ENCODE measurements around the gene BOD1L2. TPM values are rescaled to one million over a fixed set of nuclear protein-coding genes. Genes with fewer than 3 reads are reported as not detected.

BOD1L2 gene
- total RNA-seq, 1 experiment from 2014 or later: not detected

DNA sequence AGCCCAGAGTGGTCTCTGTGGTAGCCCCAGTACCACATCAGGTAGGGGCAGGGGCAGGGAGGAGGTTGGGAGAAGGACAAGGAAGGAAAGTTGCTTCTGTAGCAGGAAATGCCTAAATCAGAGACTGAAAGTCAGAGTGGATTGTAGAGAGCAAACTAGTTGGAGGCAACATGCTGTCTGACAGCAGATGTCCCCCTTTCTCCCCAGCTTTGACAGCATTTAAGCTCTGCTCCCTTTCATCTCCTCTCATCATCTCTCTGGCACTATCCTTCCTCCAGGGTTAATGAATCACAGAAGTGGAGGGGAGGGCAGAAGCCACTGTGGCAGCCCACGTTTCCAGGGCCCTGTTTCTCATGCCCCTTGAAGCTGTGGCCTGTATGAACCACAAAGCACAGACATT, 50.4 kb downstream of the BOD1L2 start:
- Histone ChIP-seq H2AFZ (ENCODE audit: low read depth, low read length, poor library complexity, severe bottlenecking) (no peak overlapping the region), H3K4me2 (ENCODE audit: low read length) (no peak overlapping the region), H3K9me2 (ENCODE audit: insufficient read depth) (no peaks in the 10 kb centered on the region), H3K9ac (ENCODE audit: low read length) (no peak overlapping the region), H4K20me1 (ENCODE audit: insufficient read depth) (no peaks in the 10 kb centered on the region), H3K4me1 (ENCODE audit: control insufficient read depth in 1 of 2, insufficient read depth in 2 of 2, low read length in 2 of 2) (no peaks in the 10 kb centered on the region), H3K36me3 (ENCODE audit: control insufficient read depth in 1 of 2, insufficient read depth in 2 of 2, low read length in 2 of 2) (no peaks in the 10 kb centered on the region), H3K9me3 (ENCODE audit: control insufficient read depth in 1 of 2, insufficient read depth in 1 of 2, low read depth in 1 of 2, low read length in 2 of 2) (no peaks in the 10 kb centered on the region), H3K79me2 (ENCODE audit: insufficient read depth, low read length) (no peaks in the 10 kb centered on the region), H3K27me3 (ENCODE audit: insufficient read depth, low read length) (peaks cover 38% of the 10 kb centered on the region), H3K27ac (ENCODE audit: low read depth, low read length) (no peak overlapping the region), H3K4me3 (replicated peaks in 1 of 2; ENCODE audit: low read depth in 1 of 2, low read length in 2 of 2) (no peak overlapping the region)
- intact Hi-C loops (cut with micrococcal nuclease): no loop called here
- CTCF ChIA-PET: no interaction called here
- DNase-seq (ENCODE audit: low read depth, low spot score) (no peak), ATAC-seq (no peak)
- POLR2A ChIA-PET: no interaction called here
- TF ChIP-seq POLR2AphosphoS5 (IDR thresholded peaks at IDR 0.05; ENCODE audit: low read depth, low read length): no peak
- TF ChIP-seq ZFX (IDR thresholded peaks at IDR 0.05): 0 out of 2 replicates have a peak, but pooled peaks have one; percentile 5
- RAD21 ChIA-PET (ENCODE audit: low non-redundant PET in 1 of 2, low total read pairs in 2 of 2, uncharacterized antibody in 2 of 2, unreplicated experiment in 2 of 2): no interaction called here
- BruUV-seq (replicated peaks): no TSS peak

DNA sequence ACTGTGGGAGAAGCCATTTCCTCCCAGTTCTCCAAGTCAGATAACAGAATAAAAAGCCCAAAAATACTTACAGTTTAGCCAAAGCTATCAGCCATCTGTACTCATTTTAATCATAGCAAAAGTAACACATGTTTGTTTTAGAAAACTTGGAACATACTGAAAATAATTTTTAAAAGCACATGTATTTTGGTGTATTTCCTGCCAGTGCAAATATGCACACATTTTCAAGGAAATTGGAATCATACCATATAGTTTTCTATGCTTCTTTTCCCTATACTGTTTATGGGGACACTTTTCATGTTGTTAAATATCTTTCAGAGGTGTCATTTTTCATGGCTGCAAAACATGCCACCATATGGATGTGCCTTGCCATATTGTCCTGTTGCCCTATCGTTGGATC, 51.2 kb downstream of the BOD1L2 start:
- no peak overlapping the region for H3K27ac ChIP-seq (ENCODE audit: low read depth, low read length)
- H3K79me2 ChIP-seq (ENCODE audit: insufficient read depth, low read length): no peaks in the 10 kb centered on the region
- no peak for TF ChIP-seq ELF1 (IDR thresholded peaks at IDR 0.05; ENCODE audit: borderline replicate concordance, low read depth)
- TF ChIP-seq, protein P1, sequence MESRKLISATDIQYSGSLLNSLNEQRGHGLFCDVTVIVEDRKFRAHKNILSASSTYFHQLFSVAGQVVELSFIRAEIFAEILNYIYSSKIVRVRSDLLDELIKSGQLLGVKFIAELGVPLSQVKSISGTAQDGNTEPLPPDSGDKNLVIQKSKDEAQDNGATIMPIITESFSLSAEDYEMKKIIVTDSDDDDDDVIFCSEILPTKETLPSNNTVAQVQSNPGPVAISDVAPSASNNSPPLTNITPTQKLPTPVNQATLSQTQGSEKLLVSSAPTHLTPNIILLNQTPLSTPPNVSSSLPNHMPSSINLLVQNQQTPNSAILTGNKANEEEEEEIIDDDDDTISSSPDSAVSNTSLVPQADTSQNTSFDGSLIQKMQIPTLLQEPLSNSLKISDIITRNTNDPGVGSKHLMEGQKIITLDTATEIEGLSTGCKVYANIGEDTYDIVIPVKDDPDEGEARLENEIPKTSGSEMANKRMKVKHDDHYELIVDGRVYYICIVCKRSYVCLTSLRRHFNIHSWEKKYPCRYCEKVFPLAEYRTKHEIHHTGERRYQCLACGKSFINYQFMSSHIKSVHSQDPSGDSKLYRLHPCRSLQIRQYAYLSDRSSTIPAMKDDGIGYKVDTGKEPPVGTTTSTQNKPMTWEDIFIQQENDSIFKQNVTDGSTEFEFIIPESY (IDR thresholded peaks at IDR 0.05; ENCODE audit: extremely low read depth, insufficient replicate concordance, low read length): no peak
- no peak for TF ChIP-seq FOSL1 (IDR thresholded peaks at IDR 0.05; ENCODE audit: low read depth)
- no peak for TF ChIP-seq EGR1 (IDR thresholded peaks at IDR 0.05; ENCODE audit: low read depth)
- no peak for TF ChIP-seq POLR2A (IDR thresholded peaks at IDR 0.05; ENCODE audit: borderline replicate concordance, extremely low read depth, insufficient read depth, insufficient read length)
- no peak for TF ChIP-seq RAD21 (IDR thresholded peaks at IDR 0.05; ENCODE audit: low read depth)
- no peak for TF ChIP-seq YY1 (IDR thresholded peaks at IDR 0.05; ENCODE audit: extremely low read depth, insufficient replicate concordance, low read depth, low read length)
- no peak for TF ChIP-seq SRF (IDR thresholded peaks at IDR 0.05; ENCODE audit: low read depth)
- TF ChIP-seq, protein P2, sequence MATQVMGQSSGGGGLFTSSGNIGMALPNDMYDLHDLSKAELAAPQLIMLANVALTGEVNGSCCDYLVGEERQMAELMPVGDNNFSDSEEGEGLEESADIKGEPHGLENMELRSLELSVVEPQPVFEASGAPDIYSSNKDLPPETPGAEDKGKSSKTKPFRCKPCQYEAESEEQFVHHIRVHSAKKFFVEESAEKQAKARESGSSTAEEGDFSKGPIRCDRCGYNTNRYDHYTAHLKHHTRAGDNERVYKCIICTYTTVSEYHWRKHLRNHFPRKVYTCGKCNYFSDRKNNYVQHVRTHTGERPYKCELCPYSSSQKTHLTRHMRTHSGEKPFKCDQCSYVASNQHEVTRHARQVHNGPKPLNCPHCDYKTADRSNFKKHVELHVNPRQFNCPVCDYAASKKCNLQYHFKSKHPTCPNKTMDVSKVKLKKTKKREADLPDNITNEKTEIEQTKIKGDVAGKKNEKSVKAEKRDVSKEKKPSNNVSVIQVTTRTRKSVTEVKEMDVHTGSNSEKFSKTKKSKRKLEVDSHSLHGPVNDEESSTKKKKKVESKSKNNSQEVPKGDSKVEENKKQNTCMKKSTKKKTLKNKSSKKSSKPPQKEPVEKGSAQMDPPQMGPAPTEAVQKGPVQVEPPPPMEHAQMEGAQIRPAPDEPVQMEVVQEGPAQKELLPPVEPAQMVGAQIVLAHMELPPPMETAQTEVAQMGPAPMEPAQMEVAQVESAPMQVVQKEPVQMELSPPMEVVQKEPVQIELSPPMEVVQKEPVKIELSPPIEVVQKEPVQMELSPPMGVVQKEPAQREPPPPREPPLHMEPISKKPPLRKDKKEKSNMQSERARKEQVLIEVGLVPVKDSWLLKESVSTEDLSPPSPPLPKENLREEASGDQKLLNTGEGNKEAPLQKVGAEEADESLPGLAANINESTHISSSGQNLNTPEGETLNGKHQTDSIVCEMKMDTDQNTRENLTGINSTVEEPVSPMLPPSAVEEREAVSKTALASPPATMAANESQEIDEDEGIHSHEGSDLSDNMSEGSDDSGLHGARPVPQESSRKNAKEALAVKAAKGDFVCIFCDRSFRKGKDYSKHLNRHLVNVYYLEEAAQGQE (IDR thresholded peaks at IDR 0.05; ENCODE audit: low read depth): no peak
- TF ChIP-seq JUND (IDR thresholded peaks at IDR 0.05): no peak
- TF ChIP-seq EZH2 (IDR thresholded peaks at IDR 0.05): no peak
- TF ChIP-seq, protein P3, sequence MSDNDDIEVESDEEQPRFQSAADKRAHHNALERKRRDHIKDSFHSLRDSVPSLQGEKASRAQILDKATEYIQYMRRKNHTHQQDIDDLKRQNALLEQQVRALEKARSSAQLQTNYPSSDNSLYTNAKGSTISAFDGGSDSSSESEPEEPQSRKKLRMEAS (IDR thresholded peaks at IDR 0.05): no peak
- no peak for TF ChIP-seq CBX3 (IDR thresholded peaks at IDR 0.05; ENCODE audit: low read depth)
- H3K4me3 ChIP-seq (replicated peaks in 1 of 2; ENCODE audit: low read depth in 1 of 2, low read length in 2 of 2): no peak overlapping the region
- intact Hi-C loops (cut with micrococcal nuclease): no loop called here
- no peak overlapping the region for H3K4me2 ChIP-seq (ENCODE audit: low read length)
- no peaks in the 10 kb centered on the region for H4K20me1 ChIP-seq (ENCODE audit: insufficient read depth)
- H3K9me3 ChIP-seq (ENCODE audit: control insufficient read depth in 1 of 2, insufficient read depth in 1 of 2, low read depth in 1 of 2, low read length in 2 of 2): no peaks in the 10 kb centered on the region
- no peaks in the 10 kb centered on the region for H3K9me2 ChIP-seq (ENCODE audit: insufficient read depth)
- H2AFZ ChIP-seq (ENCODE audit: low read depth, low read length, poor library complexity, severe bottlenecking): no peak overlapping the region
- no peaks in the 10 kb centered on the region for H3K36me3 ChIP-seq (ENCODE audit: control insufficient read depth in 1 of 2, insufficient read depth in 2 of 2, low read length in 2 of 2)
- DNase-seq (ENCODE audit: low read depth, low spot score): no peak
- H3K4me1 ChIP-seq (ENCODE audit: control insufficient read depth in 1 of 2, insufficient read depth in 2 of 2, low read length in 2 of 2): no peaks in the 10 kb centered on the region
- no peak overlapping the region for H3K9ac ChIP-seq (ENCODE audit: low read length)
- H3K27me3 ChIP-seq (ENCODE audit: insufficient read depth, low read length): peaks cover 42% of the 10 kb centered on the region
- POLR2A ChIA-PET: no interaction called here
- ATAC-seq: no peak
- no TSS peak for BruUV-seq (replicated peaks)
- CTCF ChIA-PET: no interaction called here
- RAD21 ChIA-PET (ENCODE audit: low non-redundant PET in 1 of 2, low total read pairs in 2 of 2, uncharacterized antibody in 2 of 2, unreplicated experiment in 2 of 2): no interaction called here

All from HCT116 (cell line).